Measurements from ENCODE around the gene PHF23.

The PHF23 gene

GRCh38 chr17:7279448-7279847 lies 40.2 kb upstream of the PHF23 start:
- Histone ChIP-seq H3K27ac (ENCODE audit: low read depth, low read length) (no peak overlapping the region), H3K36me3 (ENCODE audit: control insufficient read depth in 1 of 2, insufficient read depth in 2 of 2, low read length in 2 of 2) (no peaks in the 10 kb centered on the region), H3K4me1 (ENCODE audit: control insufficient read depth in 1 of 2, insufficient read depth in 2 of 2, low read length in 2 of 2) (peaks cover 21 to 35% of the 10 kb centered on the region in 2 donors), H3K9me3 (ENCODE audit: control insufficient read depth in 1 of 2, low read length in 2 of 2) (no peaks in the 10 kb centered on the region), H3K27me3 (ENCODE audit: control insufficient read depth in 1 of 2, insufficient read depth in 2 of 2, low read length in 2 of 2) (peaks cover 0 to 13% of the 10 kb centered on the region in 2 donors), H3K9ac (ENCODE audit: low read depth in 1 of 2, low read length in 2 of 2) (no peak overlapping the region), H3K4me3 (ENCODE audit: low read depth in 1 of 2, low read length in 2 of 2) (peak overlapping the region in 1 of 2 donors; percentile 80)

- Histone ChIP-seq H3K4me1 (ENCODE audit: control insufficient read depth in 1 of 2, insufficient read depth in 2 of 2, low read length in 2 of 2) (peaks cover 0 to 14% of the 10 kb centered on the region in 2 donors), H3K27ac (ENCODE audit: low read depth, low read length) (no peak overlapping the region), H3K27me3 (ENCODE audit: control insufficient read depth in 1 of 2, insufficient read depth in 2 of 2, low read length in 2 of 2) (peaks cover 0 to 12% of the 10 kb centered on the region in 2 donors)
Measured at GRCh38 chr17:7266784-7267183, 27.5 kb upstream of the PHF23 start.

GRCh38 chr17:7263801-7264078 lies 24.5 kb upstream of the PHF23 start:
- Histone ChIP-seq H3K27ac (ENCODE audit: low read depth, low read length) (peak overlapping the region; percentile 91), H3K36me3 (ENCODE audit: control insufficient read depth in 1 of 2, insufficient read depth in 2 of 2, low read length in 2 of 2) (peaks cover 10 to 14% of the 10 kb centered on the region in 2 donors), H3K9me3 (ENCODE audit: control insufficient read depth in 1 of 2, low read length in 2 of 2) (no peaks in the 10 kb centered on the region), H3K9ac (ENCODE audit: low read depth in 1 of 2, low read length in 2 of 2) (peak overlapping the region; percentile 94 to 98), H3K4me1 (ENCODE audit: control insufficient read depth in 1 of 2, insufficient read depth in 2 of 2, low read length in 2 of 2) (peaks cover 7 to 25% of the 10 kb centered on the region in 2 donors), H3K4me3 (ENCODE audit: low read depth in 1 of 2, low read length in 2 of 2) (peak overlapping the region; percentile 85 to 94), H3K27me3 (ENCODE audit: control insufficient read depth in 1 of 2, insufficient read depth in 2 of 2, low read length in 2 of 2) (peaks cover 0 to 12% of the 10 kb centered on the region in 2 donors)

More at GRCh38 chr17:7266784-7267183, 27.5 kb upstream of the PHF23 start:
- Histone ChIP-seq H3K4me3 (ENCODE audit: low read depth in 1 of 2, low read length in 2 of 2) (no peak overlapping the region), H3K9me3 (ENCODE audit: control insufficient read depth in 1 of 2, low read length in 2 of 2) (no peaks in the 10 kb centered on the region), H3K36me3 (ENCODE audit: control insufficient read depth in 1 of 2, insufficient read depth in 2 of 2, low read length in 2 of 2) (no peaks in the 10 kb centered on the region), H3K9ac (ENCODE audit: low read depth in 1 of 2, low read length in 2 of 2) (no peak overlapping the region)

GRCh38 chr17:7262935-7263800 lies 23.9 kb upstream of the PHF23 start:
- Histone ChIP-seq H3K9me3 (ENCODE audit: control insufficient read depth in 1 of 2, low read length in 2 of 2) (no peaks in the 10 kb centered on the region), H3K36me3 (ENCODE audit: control insufficient read depth in 1 of 2, insufficient read depth in 2 of 2, low read length in 2 of 2) (peaks cover 10 to 20% of the 10 kb centered on the region in 2 donors), H3K27ac (ENCODE audit: low read depth, low read length) (peak overlapping the region; percentile 91), H3K27me3 (ENCODE audit: control insufficient read depth in 1 of 2, insufficient read depth in 2 of 2, low read length in 2 of 2) (peaks cover 0 to 12% of the 10 kb centered on the region in 2 donors), H3K4me1 (ENCODE audit: control insufficient read depth in 1 of 2, insufficient read depth in 2 of 2, low read length in 2 of 2) (peaks cover 12 to 28% of the 10 kb centered on the region in 2 donors), H3K9ac (ENCODE audit: low read depth in 1 of 2, low read length in 2 of 2) (peak overlapping the region; percentile 94 to 98), H3K4me3 (ENCODE audit: low read depth in 1 of 2, low read length in 2 of 2) (peak overlapping the region; percentile 85 to 94)

GRCh38 chr17:7262192-7262934 lies 23.1 kb upstream of the PHF23 start, which contains the start of gene CLDN7:
TSS of gene CLDN7 (minus strand) at chr17:7262478. CDS start at chr17:7262043, 435 bp downstream.
- Histone ChIP-seq H3K27ac (ENCODE audit: low read depth, low read length) (peak within 1 kb of the TSS; percentile 97), H3K9me3 (ENCODE audit: control insufficient read depth in 1 of 2, low read length in 2 of 2) (no peaks in the 10 kb centered on the region), H3K4me1 (ENCODE audit: control insufficient read depth in 1 of 2, insufficient read depth in 2 of 2, low read length in 2 of 2) (peaks cover 12 to 28% of the 10 kb centered on the region in 2 donors), H3K4me3 (ENCODE audit: low read depth in 1 of 2, low read length in 2 of 2) (peak within 1 kb of the TSS; percentile 92 to 94), H3K9ac (ENCODE audit: low read depth in 1 of 2, low read length in 2 of 2) (peak within 1 kb of the TSS; percentile 94 to 98), H3K27me3 (ENCODE audit: control insufficient read depth in 1 of 2, insufficient read depth in 2 of 2, low read length in 2 of 2) (peaks cover 0 to 12% of the 10 kb centered on the region in 2 donors), H3K36me3 (ENCODE audit: control insufficient read depth in 1 of 2, insufficient read depth in 2 of 2, low read length in 2 of 2) (peaks cover 10 to 26% of the 10 kb centered on the region in 2 donors)

- peaks cover 10 to 32% of the 10 kb centered on the region in 2 donors for H3K36me3 ChIP-seq (ENCODE audit: control insufficient read depth in 1 of 2, insufficient read depth in 2 of 2, low read length in 2 of 2)
- H3K9me3 ChIP-seq (ENCODE audit: control insufficient read depth in 1 of 2, low read length in 2 of 2): no peaks in the 10 kb centered on the region
- H3K9ac ChIP-seq (ENCODE audit: low read depth in 1 of 2, low read length in 2 of 2): peak overlapping the region; percentile 94 to 98
- H3K27me3 ChIP-seq (ENCODE audit: control insufficient read depth in 1 of 2, insufficient read depth in 2 of 2, low read length in 2 of 2): peaks cover 0 to 12% of the 10 kb centered on the region in 2 donors
- H3K27ac ChIP-seq (ENCODE audit: low read depth, low read length): peak overlapping the region; percentile 97
- peaks cover 12 to 29% of the 10 kb centered on the region in 2 donors for H3K4me1 ChIP-seq (ENCODE audit: control insufficient read depth in 1 of 2, insufficient read depth in 2 of 2, low read length in 2 of 2)
- H3K4me3 ChIP-seq (ENCODE audit: low read depth in 1 of 2, low read length in 2 of 2): peak overlapping the region; percentile 92 to 94
Measured at GRCh38 chr17:7261379-7262191, 22.3 kb upstream of the PHF23 start.

GRCh38 chr17:7260651-7261378 lies 21.6 kb upstream of the PHF23 start:
- peaks cover 0 to 12% of the 10 kb centered on the region in 2 donors for H3K27me3 ChIP-seq (ENCODE audit: control insufficient read depth in 1 of 2, insufficient read depth in 2 of 2, low read length in 2 of 2)
- H3K36me3 ChIP-seq (ENCODE audit: control insufficient read depth in 1 of 2, insufficient read depth in 2 of 2, low read length in 2 of 2): peaks cover 10 to 38% of the 10 kb centered on the region in 2 donors
- peak overlapping the region; percentile 97 for H3K27ac ChIP-seq (ENCODE audit: low read depth, low read length)
- peaks cover 12 to 36% of the 10 kb centered on the region in 2 donors for H3K4me1 ChIP-seq (ENCODE audit: control insufficient read depth in 1 of 2, insufficient read depth in 2 of 2, low read length in 2 of 2)
- H3K9me3 ChIP-seq (ENCODE audit: control insufficient read depth in 1 of 2, low read length in 2 of 2): no peaks in the 10 kb centered on the region
- H3K9ac ChIP-seq (ENCODE audit: low read depth in 1 of 2, low read length in 2 of 2): peak overlapping the region; percentile 94 to 98
- H3K4me3 ChIP-seq (ENCODE audit: low read depth in 1 of 2, low read length in 2 of 2): peak overlapping the region; percentile 92 to 94

- H3K9me3 ChIP-seq (ENCODE audit: control insufficient read depth in 1 of 2, low read length in 2 of 2): no peaks in the 10 kb centered on the region
- peak overlapping the region; percentile 92 to 94 for H3K4me3 ChIP-seq (ENCODE audit: low read depth in 1 of 2, low read length in 2 of 2)
- peaks cover 10 to 42% of the 10 kb centered on the region in 2 donors for H3K36me3 ChIP-seq (ENCODE audit: control insufficient read depth in 1 of 2, insufficient read depth in 2 of 2, low read length in 2 of 2)
- peaks cover 12 to 36% of the 10 kb centered on the region in 2 donors for H3K4me1 ChIP-seq (ENCODE audit: control insufficient read depth in 1 of 2, insufficient read depth in 2 of 2, low read length in 2 of 2)
- peak overlapping the region; percentile 94 to 98 for H3K9ac ChIP-seq (ENCODE audit: low read depth in 1 of 2, low read length in 2 of 2)
- H3K27me3 ChIP-seq (ENCODE audit: control insufficient read depth in 1 of 2, insufficient read depth in 2 of 2, low read length in 2 of 2): peaks cover 0 to 12% of the 10 kb centered on the region in 2 donors
- H3K27ac ChIP-seq (ENCODE audit: low read depth, low read length): peak overlapping the region; percentile 97
Measured at GRCh38 chr17:7260151-7260550, 20.9 kb upstream of the PHF23 start.

- Histone ChIP-seq H3K27me3 (ENCODE audit: control insufficient read depth in 1 of 2, insufficient read depth in 2 of 2, low read length in 2 of 2) (peaks cover 0 to 12% of the 10 kb centered on the region in 2 donors), H3K4me1 (ENCODE audit: control insufficient read depth in 1 of 2, insufficient read depth in 2 of 2, low read length in 2 of 2) (peaks cover 12 to 42% of the 10 kb centered on the region in 2 donors), H3K27ac (ENCODE audit: low read depth, low read length) (peak overlapping the region; percentile 86), H3K9ac (ENCODE audit: low read depth in 1 of 2, low read length in 2 of 2) (peak overlapping the region; percentile 94 to 98), H3K36me3 (ENCODE audit: control insufficient read depth in 1 of 2, insufficient read depth in 2 of 2, low read length in 2 of 2) (peaks cover 14 to 48% of the 10 kb centered on the region in 2 donors), H3K4me3 (ENCODE audit: low read depth in 1 of 2, low read length in 2 of 2) (peak overlapping the region; percentile 66 to 92), H3K9me3 (ENCODE audit: control insufficient read depth in 1 of 2, low read length in 2 of 2) (no peaks in the 10 kb centered on the region)
Measured at GRCh38 chr17:7259555-7259889, 20.3 kb upstream of the PHF23 start.
